HG02852 (cell line): ENCODE results near the gene ZNF768.
"Not testable (repeated sequence)": the region's sequence is repeated elsewhere in the genome, so short reads cannot be mapped to it uniquely, and the experiment has no call there.

ENCODE experiments used
- ATAC-seq: cut with Tn5 transposase; IDR thresholded peaks from one replicate; pipeline ENCODE4 v1.9.1; 2021; ENCODE audit warnings: mild to moderate bottlenecking, moderate library complexity; ENCODE audit not compliant: unreplicated experiment

Gene ZNF768

GRCh38 chr16:30533748-30534367, 7.5 kb upstream of the ZNF768 start:
- ATAC-seq = no peak

GRCh38 chr16:30533146-30533522, 6.8 kb upstream of the ZNF768 start:
- no peak for ATAC-seq

GRCh38 chr16:30532285-30533145, 6.1 kb upstream of the ZNF768 start:
- no peak for ATAC-seq

- ATAC-seq = no peak
Measured at GRCh38 chr16:30530163-30531037, 4.0 kb upstream of the ZNF768 start.

- no peak for ATAC-seq
Measured at GRCh38 chr16:30528799-30529457, 2.6 kb upstream of the ZNF768 start.

- ATAC-seq = no peak
Measured at GRCh38 chr16:30527635-30528178, 1.3 kb upstream of the ZNF768 start.

- peak; percentile 79 for ATAC-seq
Measured at GRCh38 chr16:30526823-30527634, 663 bp upstream of the ZNF768 start.

GRCh38 chr16:30525844-30526136, 576 bp downstream of the ZNF768 start:
- ATAC-seq = no peak

- no peak for ATAC-seq
Measured at GRCh38 chr16:30524575-30525568, 1.5 kb downstream of the ZNF768 start.

GRCh38 chr16:30523768-30524574, 2.4 kb downstream of the ZNF768 start:
- no peak for ATAC-seq

GRCh38 chr16:30522702-30523463, 3.5 kb downstream of the ZNF768 start:
- not testable (repeated sequence) for ATAC-seq

- ATAC-seq = no peak
Measured at GRCh38 chr16:30521873-30522641, 4.3 kb downstream of the ZNF768 start.

GRCh38 chr16:30521476-30521872, 4.9 kb downstream of the ZNF768 start:
- ATAC-seq = no peak

GRCh38 chr16:30519120-30520049, 7.0 kb downstream of the ZNF768 start:
- ATAC-seq = no peak

GRCh38 chr16:30518552-30518951, 7.8 kb downstream of the ZNF768 start:
- no peak for ATAC-seq
